GM23338 (cell line): ENCODE measurements around the gene CORO7. TPM values are rescaled to one million over a fixed set of nuclear protein-coding genes. Genes with fewer than 3 reads are reported as not detected.
A peak's percentile ranks its signal among the peaks of the same experiment; 100 is the strongest.

Source experiments
- ATAC-seq: fragments of 200-7000 bp; cut with Tn5 transposase; 3 replicates; pipeline ENCODE4 v1.9.1; 2020
- DNase-seq: peaks from one replicate; pipeline ENCODE4 v3.0.0-alpha.2; 2015; ENCODE audit warnings: low spot score
- H2AFZ ChIP-seq: fragments of 200-600 bp; sonication (generic); 2 replicates; pipeline ENCODE4 v1.8.0; 2016; ENCODE audit warnings: antibody characterized with exemption, mild to moderate bottlenecking, moderate library complexity
- H3F3A ChIP-seq: fragments of 200-600 bp; sonication (generic); replicated peaks from 2 replicates; pipeline ENCODE4 v1.8.0; 2017; ENCODE audit warnings: antibody characterized with exemption, mixed run types, low read depth
- H3K27ac ChIP-seq: fragments of 200-600 bp; sonication (generic); 2 replicates; pipeline ENCODE4 v1.6.1; 2016; ENCODE audit warnings: low read depth
- H3K27me3 ChIP-seq: fragments of 200-600 bp; sonication (generic); 2 replicates; pipeline ENCODE4 v1.8.0; 2016; ENCODE audit warnings: mild to moderate bottlenecking, mixed run types, moderate library complexity; ENCODE audit not compliant: insufficient read depth
- H3K36me3 ChIP-seq: fragments of 200-600 bp; sonication (generic); 2 replicates; pipeline ENCODE4 v1.8.0; 2016; ENCODE audit warnings: mild to moderate bottlenecking; ENCODE audit not compliant: insufficient read depth
- H3K4me1 ChIP-seq: fragments of 200-600 bp; sonication (generic); 2 replicates; pipeline ENCODE4 v1.8.0; 2016; ENCODE audit warnings: mild to moderate bottlenecking, moderate library complexity; ENCODE audit not compliant: insufficient read depth
- H3K4me2 ChIP-seq: fragments of 200-600 bp; sonication (generic); 2 replicates; pipeline ENCODE4 v1.7.1; 2017; ENCODE audit warnings: mixed run types
- H3K4me3 ChIP-seq: fragments of 200-600 bp; sonication (generic); 2 replicates; pipeline ENCODE4 v1.6.1; 2016; ENCODE audit warnings: mixed run types
- H3K79me2 ChIP-seq: fragments of 200-600 bp; sonication (generic); replicated peaks from 2 replicates; pipeline ENCODE4 v1.8.0; 2017; ENCODE audit warnings: mild to moderate bottlenecking; ENCODE audit not compliant: insufficient read depth
- H3K9me2 ChIP-seq: fragments of 200-600 bp; sonication (generic); 2 replicates; pipeline ENCODE4 v1.8.0; 2017; ENCODE audit not compliant: insufficient read depth
- H4K20me1 ChIP-seq: fragments of 200-600 bp; sonication (generic); replicated peaks from 2 replicates; pipeline ENCODE4 v1.8.0; 2017; ENCODE audit warnings: mild to moderate bottlenecking; ENCODE audit not compliant: insufficient read depth
- H3K27ac Mint-ChIP-seq: 2 replicates; pipeline ENCODE4 v1.8.0; 2020; ENCODE audit warnings: inconsistent platforms, mild to moderate bottlenecking, moderate library complexity, mixed read lengths
- H3K27me3 Mint-ChIP-seq: 3 replicates; pipeline ENCODE4 v1.8.0; 2022; ENCODE audit warnings: low read depth, mild to moderate bottlenecking, moderate library complexity, mixed read lengths, inconsistent platforms; ENCODE audit not compliant: insufficient read depth, poor library complexity
- H3K36me3 Mint-ChIP-seq: 3 replicates; pipeline ENCODE4 v1.8.0; 2021; ENCODE audit warnings: low read depth, mild to moderate bottlenecking, inconsistent platforms, moderate library complexity, mixed read lengths
- H3K4me1 Mint-ChIP-seq: 3 replicates; pipeline ENCODE4 v1.8.0; 2020; ENCODE audit warnings: mild to moderate bottlenecking, inconsistent platforms, mixed read lengths
- H3K4me3 Mint-ChIP-seq: 3 replicates; pipeline ENCODE4 v1.8.0; 2021; ENCODE audit warnings: moderate library complexity, mild to moderate bottlenecking, inconsistent platforms, mixed read lengths
- H3K9me3 Mint-ChIP-seq: 3 replicates; pipeline ENCODE4 v1.8.0; 2020; ENCODE audit warnings: moderate library complexity, mild to moderate bottlenecking, inconsistent platforms, mixed read lengths
- CTCF ChIP-seq, 2 experiments: fragments of 200-600 bp in 1 of 2; sonication (generic) in 1 of 2; conservative IDR thresholded peaks; 2 replicates each; pipeline versions ENCODE4 v1.5.1 to v1.6.1; 2016 to 2017; ENCODE audit warnings: antibody characterized with exemption in 2 of 2, low read depth in 2 of 2, mild to moderate bottlenecking in 2 of 2, moderate library complexity in 1 of 2
- ETS1 ChIP-seq: IDR thresholded peaks from 2 replicates; pipeline ENCODE4 v1.6.1; 2016; ENCODE audit warnings: antibody characterized with exemption
- EZH2phosphoT487 ChIP-seq: fragments of 200-600 bp; sonication (generic); IDR thresholded peaks from one replicate; pipeline ENCODE4 v1.8.1; 2018; ENCODE audit warnings: antibody characterized with exemption; ENCODE audit not compliant: unreplicated experiment
- JUNB ChIP-seq: IDR thresholded peaks from one replicate; pipeline ENCODE4 v1.6.1; 2016; ENCODE audit warnings: antibody characterized with exemption; ENCODE audit not compliant: unreplicated experiment
- NANOG ChIP-seq: IDR thresholded peaks from 2 replicates; pipeline ENCODE4 v1.6.1; 2016; ENCODE audit warnings: antibody characterized with exemption, borderline replicate concordance
- POLR2AphosphoS5 ChIP-seq: IDR thresholded peaks from 2 replicates; pipeline ENCODE4 v1.6.1; 2016; ENCODE audit warnings: antibody characterized with exemption, low read depth
- ZNF331 ChIP-seq: fragments of 250-450 bp; sonication (Bioruptor Pico); IDR thresholded peaks from 2 replicates; pipeline ENCODE4 v1.5.0; 2020; ENCODE audit warnings: low read depth, mild to moderate bottlenecking, moderate library complexity
- polyA plus RNA-seq: library from polyadenylated mRNA; unstranded; fragments of >200 nt; fragmentation: Nextera tagmentation; extraction: Ambion mirVana; gene quantifications from 2 replicates; pipeline ENCODE4 v1.2.1, GENCODE V29; 2016
- total RNA-seq: library from RNA; depleted of rRNA; stranded (reverse); fragments of >200 nt; shearing (Covaris generic); gene quantifications from 2 replicates; pipeline ENCODE4 v1.2.3, GENCODE V29; 2014

The CORO7 gene
- total and polyA plus RNA-seq, 2 experiments from 2014 or later, result 14.2 to 46.4 TPM

GRCh38 chr16:4378161-4378666, 38.2 kb downstream of the CORO7 start (continued):
- TF ChIP-seq CTCF (conservative IDR thresholded peaks at IDR 0.05; ENCODE audit: low read depth in 2 of 2) (no peak), JUNB (no peak), NANOG (no peak), EZH2phosphoT487 (no peak), ETS1 (no peak), POLR2AphosphoS5 (no peak; the same call in 1 of the 2 replicates), ZNF331 (CRISPR knock-in tag) (no peak)

GRCh38 chr16:4377573-4378154, 38.7 kb downstream of the CORO7 start:
- Mint-ChIP-seq H3K4me1 (peaks cover 59% of the 10 kb centered on the region), H3K36me3 (peaks cover 3% of the 10 kb centered on the region; the same call in 2 of the 3 replicates), H3K27me3 (peaks cover 20% of the 10 kb centered on the region), H3K9me3 (no peaks in the 10 kb centered on the region), H3K27ac (peak overlapping the region; percentile 28; the same call in 1 of the 2 replicates), H3K4me3 (peak overlapping the region; percentile 19; the same call in 1 of the 3 replicates)
- H3F3A ChIP-seq, result 0 out of 2 replicates have a peak, but pooled peaks cover 11% of the 10 kb centered on the region
- no peak overlapping the region for H2AFZ ChIP-seq
- peak; percentile 41 to 44; a peak in 2 of 4 replicates for TF ChIP-seq CTCF (conservative IDR thresholded peaks at IDR 0.05; ENCODE audit: low read depth in 2 of 2)
- TF ChIP-seq ZNF331 (CRISPR knock-in tag), result no peak
- no peak for TF ChIP-seq EZH2phosphoT487
- TF ChIP-seq JUNB, result no peak
- no peak for TF ChIP-seq POLR2AphosphoS5
- peaks cover 50% of the 10 kb centered on the region for H3K4me1 ChIP-seq
- no peaks in the 10 kb centered on the region for H3K9me2 ChIP-seq
- H3K27ac ChIP-seq, result peak overlapping the region; percentile 76; the same call in 1 of the 2 replicates
- no peaks in the 10 kb centered on the region for H3K27me3 ChIP-seq
- H4K20me1 ChIP-seq, result no peaks in the 10 kb centered on the region; the same call in 1 of the 2 replicates
- peaks cover 10% of the 10 kb centered on the region for H3K79me2 ChIP-seq
- H3K4me3 ChIP-seq, result no peak overlapping the region
- no peaks in the 10 kb centered on the region for H3K36me3 ChIP-seq
- DNase-seq, result peak; percentile 74
- H3K4me2 ChIP-seq, result peak overlapping the region; percentile 48; the same call in 1 of the 2 replicates
- peak; percentile 37 for ATAC-seq
